Measurements from ENCODE around the gene IKZF3.
"Not testable (repeated sequence)": the region's sequence is repeated elsewhere in the genome, so short reads cannot be mapped to it uniquely, and the experiment has no call there.

IKZF3 gene

GRCh38 chr17:39714234-39714633 is 149.9 kb downstream of the IKZF3 start:
- FAIRE-seq: no peak

- no peak for FAIRE-seq
Measured at GRCh38 chr17:39711851-39712250, 152.3 kb downstream of the IKZF3 start.

- not testable (repeated sequence) for FAIRE-seq
Measured at GRCh38 chr17:39711071-39711470, 153.0 kb downstream of the IKZF3 start.

GRCh38 chr17:39709998-39710964 is 153.8 kb downstream of the IKZF3 start:
- FAIRE-seq: no peak

GRCh38 chr17:39709319-39709997 is 154.7 kb downstream of the IKZF3 start:
- no peak for FAIRE-seq
